Muscle of arm (tissue), 12 donors: ENCODE measurements around the gene ADSS1. TPM values are rescaled to one million over a fixed set of nuclear protein-coding genes. Genes with fewer than 3 reads are reported as not detected.

Experiments used
- DNase-seq: peaks from one replicate; pipeline ENCODE4 v3.0.0-alpha.2; 2013
- polyA plus RNA-seq, 12 donors: library from polyadenylated mRNA; unstranded; fragments of 120-200 nt; gene quantifications; one replicate each; pipeline ENCODE4 v1.2.1, GENCODE V29; 2013; ENCODE audit not compliant: insufficient read length in 12 of 12

ADSS1 gene
- polyA plus RNA-seq, 12 donors, result 23.0 to 88.2 (median 55.5) TPM; not detected in 1

- no peak for DNase-seq
Measured at GRCh38 chr14:104779776-104780512, 55.9 kb downstream of the ADSS1 start.

- no peak for DNase-seq
Measured at GRCh38 chr14:104780513-104781030, 56.5 kb downstream of the ADSS1 start.

GRCh38 chr14:104781271-104782077, 57.4 kb downstream of the ADSS1 start:
- DNase-seq, result no peak

- DNase-seq, result no peak
Measured at GRCh38 chr14:104782086-104782807, 58.2 kb downstream of the ADSS1 start.

- no peak for DNase-seq
Measured at GRCh38 chr14:104782808-104783139, 58.7 kb downstream of the ADSS1 start.

DNA sequence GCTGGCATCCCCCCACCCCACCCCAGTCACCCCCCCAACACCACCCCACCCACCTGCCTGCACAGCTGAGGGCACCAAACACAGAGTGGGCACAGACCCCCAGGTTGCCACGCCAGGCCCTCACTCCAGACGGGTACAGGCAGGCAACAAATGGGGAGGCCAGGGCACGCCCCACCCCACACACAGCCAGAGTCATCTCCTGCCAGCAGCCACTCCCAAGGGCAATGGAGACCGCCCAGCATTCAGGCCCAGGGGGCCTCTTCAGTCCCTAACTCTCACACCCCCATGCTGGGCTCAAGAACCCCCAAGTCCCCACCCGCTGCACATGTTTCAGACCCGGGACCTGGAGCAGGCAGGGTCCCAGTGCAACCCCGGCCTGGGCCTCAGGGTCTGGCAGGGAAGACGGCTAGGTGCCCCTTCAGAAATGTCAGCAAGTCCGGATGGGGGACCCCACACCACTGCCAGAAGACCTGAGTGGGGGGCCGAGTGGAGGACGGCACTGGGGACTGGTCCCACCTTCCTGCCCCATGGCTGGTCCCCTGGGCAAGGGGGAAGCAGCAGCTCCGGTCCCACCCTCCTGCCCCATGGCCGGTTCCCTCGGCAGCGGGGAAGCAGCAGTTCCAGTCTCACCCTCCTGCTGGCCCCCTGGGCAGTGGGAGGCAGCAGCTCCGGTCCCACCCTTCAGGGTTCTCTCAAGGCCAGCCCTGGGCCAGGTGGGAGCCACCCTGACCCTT, 59.6 kb downstream of the ADSS1 start:
- DNase-seq, result no peak

- DNase-seq, result no peak
Measured at GRCh38 chr14:104784218-104784568, 60.2 kb downstream of the ADSS1 start.

GRCh38 chr14:104784846-104785707, 61.0 kb downstream of the ADSS1 start:
- DNase-seq, result no peak

DNA sequence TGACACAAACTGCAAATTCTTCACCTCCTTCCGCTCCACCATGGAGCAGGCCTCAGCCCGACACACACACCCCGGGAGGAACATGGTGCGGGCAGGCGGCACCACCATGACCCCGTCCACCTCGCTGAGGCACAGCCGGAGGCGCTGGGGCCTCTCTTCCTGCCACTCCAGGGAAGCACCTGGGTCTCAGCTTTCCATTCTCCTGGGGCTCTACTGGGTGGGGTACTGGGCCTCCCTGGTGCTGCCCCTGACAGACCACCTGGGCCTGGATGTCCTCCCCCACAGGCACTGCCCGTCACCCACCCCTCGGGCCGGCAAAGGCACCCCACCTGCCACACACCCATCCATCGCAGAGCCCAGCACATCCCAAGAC, 61.7 kb downstream of the ADSS1 start:
- no peak for DNase-seq

- DNase-seq, result no peak
Measured at GRCh38 chr14:104786091-104786586, 62.1 kb downstream of the ADSS1 start.

DNA sequence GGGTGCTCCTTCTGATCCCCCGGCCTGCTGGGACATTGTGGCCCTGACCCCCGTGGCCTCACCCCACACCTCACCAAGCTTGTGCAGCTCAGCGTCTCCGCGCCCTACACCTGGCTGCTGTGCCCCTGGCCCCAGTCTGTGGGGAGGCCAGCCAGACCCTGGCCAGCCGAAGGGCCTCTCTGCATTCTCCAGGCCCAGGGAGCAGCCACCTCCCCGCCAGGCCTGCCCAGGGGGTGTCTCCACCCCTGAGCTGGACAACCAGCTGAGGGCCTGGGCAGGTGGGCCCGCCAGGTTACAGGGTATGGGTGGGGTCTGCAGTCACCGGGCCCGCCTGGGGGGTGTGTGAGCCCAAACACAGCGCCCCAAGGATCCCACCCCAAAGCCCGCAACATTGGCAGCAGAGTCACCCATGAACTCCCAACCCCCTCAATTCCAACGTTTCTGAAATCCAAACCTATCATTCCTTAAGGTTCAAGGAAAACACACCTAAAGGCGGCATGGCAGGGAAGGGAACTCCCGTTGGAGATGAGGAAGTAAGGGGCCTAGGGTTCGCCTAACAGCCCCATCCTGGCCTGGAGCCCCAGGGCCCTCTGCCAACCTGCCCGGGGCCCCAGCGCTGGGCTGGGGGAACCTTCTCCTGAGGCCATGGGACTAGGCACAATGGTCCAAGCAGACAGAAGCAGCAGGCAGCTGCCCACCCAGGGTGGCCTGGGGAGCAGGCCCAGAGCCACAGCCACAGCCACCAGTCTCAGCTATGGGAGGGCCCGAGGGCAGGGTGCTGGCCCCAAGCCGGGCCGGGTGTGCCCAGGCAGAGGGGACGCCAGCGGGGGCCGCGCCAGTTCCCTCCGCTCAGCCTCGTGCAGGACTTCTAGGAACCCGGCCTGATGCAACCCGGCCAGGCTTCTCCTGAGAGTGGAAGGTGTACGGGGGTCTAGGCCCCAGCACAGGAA, 63.0 kb downstream of the ADSS1 start:
- DNase-seq, result no peak

DNA sequence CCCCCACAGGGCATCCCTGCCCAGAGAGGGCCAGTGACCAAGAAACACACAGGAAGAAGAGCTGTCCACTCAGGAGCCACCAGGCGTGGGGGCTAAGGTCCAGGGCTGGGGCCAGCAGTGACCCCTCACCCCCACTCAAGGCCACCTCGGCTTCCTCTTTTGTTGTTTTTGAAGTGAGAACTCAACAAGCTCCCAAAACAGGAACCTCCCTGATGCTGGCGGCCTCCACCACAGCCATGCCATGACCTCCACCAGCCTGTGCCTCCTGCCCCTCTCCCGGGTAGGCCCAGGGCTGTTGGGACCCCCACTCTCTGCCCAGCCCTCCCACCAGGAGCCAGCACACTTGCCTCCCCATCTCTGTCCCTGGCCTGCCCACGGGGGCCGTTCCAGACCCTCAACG, 63.7 kb downstream of the ADSS1 start:
- DNase-seq, result no peak

GRCh38 chr14:104788161-104788818, 64.3 kb downstream of the ADSS1 start:
- DNase-seq, result no peak

DNA sequence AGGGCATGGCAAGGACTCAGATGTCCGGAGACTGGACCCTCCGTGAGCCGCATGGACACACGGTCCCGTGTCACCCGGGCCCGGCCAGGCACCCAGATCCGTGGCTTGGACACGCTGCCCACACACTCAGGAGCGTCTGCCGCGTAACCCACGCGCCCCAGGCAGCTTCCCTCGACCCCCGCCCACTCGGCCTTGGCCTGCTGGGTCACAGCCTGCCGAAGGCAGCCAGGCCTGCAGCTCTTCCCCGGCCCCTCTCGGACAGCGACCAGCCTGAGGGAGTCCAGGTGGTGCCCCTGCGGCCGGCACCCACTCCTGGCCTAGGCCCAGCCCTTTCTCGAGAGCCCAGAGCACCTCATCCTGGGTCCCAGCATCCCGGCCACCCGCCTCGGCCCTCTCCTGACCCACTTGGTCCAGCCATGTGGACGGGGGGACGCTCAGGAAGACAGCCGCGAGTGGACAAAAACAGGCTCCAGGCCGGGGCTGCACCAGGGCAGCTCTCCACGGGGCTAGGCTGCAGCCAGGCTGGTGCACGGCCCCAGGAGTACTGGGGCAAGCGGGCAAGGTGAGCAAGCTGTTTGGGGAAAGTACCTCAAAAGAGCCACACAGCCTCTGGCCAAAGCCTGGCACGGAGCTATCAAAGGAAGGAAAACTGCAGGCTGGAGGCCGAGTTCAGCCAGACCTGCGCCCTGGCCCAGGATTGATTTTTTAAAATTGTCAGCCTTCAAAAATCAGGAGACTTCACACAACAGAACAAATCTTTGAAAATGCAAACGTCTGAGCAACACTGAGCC, 65.0 kb downstream of the ADSS1 start:
- DNase-seq, result no peak

GRCh38 chr14:104789752-104790743, 66.0 kb downstream of the ADSS1 start:
- no peak for DNase-seq

GRCh38 chr14:104791425-104791824, 67.4 kb downstream of the ADSS1 start:
- DNase-seq, result no peak
